ENCODE measurements around the gene TALDO1. TPM values are rescaled to one million over a fixed set of nuclear protein-coding genes. Genes with fewer than 3 reads are reported as not detected.

TALDO1 gene
- total RNA-seq, 1 experiment from 2014 or later, result 268 TPM

GRCh38 chr11:726278-727220 is 20.7 kb upstream of the TALDO1 start:
- no peak overlapping the region for H4K5ac ChIP-seq (ENCODE audit: insufficient read length, low read depth, low read length)
- H3T11ph ChIP-seq (ENCODE audit: low read length), result no peak overlapping the region
- no peaks in the 10 kb centered on the region for H3K9me3 ChIP-seq (ENCODE audit: control insufficient read depth, low read depth, low read length)
- no peak overlapping the region for H3K4ac ChIP-seq (ENCODE audit: low read depth, low read length)
- no peak overlapping the region; the same call in 1 of the 2 replicates for H3K14ac ChIP-seq (ENCODE audit: insufficient read depth, low read length)
- Mint-ChIP-seq H3K27ac (no peak overlapping the region), H3K36me3 (ENCODE audit: insufficient read depth in 1 of 3, low read depth in 3 of 3) (peaks cover 0 to 8% (median 0%) of the 10 kb centered on the region in 3 experiments; a peak in 2 of 7 replicates), H3K4me1 (peaks cover 5 to 19% of the 10 kb centered on the region in 2 experiments; a peak in 3 of 4 replicates), H3K27me3 (ENCODE audit: low read depth) (no peaks in the 10 kb centered on the region), H3K4me3 (peak overlapping the region; percentile 61 to 66), H3K9me3 (no peaks in the 10 kb centered on the region)
- WGBS (ENCODE audit: extremely low coverage, insufficient read length, low lambda C conversion rate), result no CpG with 5 or more reads among the region's 61 CpGs
- H4K8ac ChIP-seq (replicated peaks; ENCODE audit: insufficient read length, low read depth, low read length), result no peak overlapping the region
- H3K27ac ChIP-seq (ENCODE audit: insufficient read length, low read depth, low read length), result no peak overlapping the region
- no peak overlapping the region for H2BK20ac ChIP-seq (ENCODE audit: low read depth, low read length, poor library complexity, severe bottlenecking)
- H4K20me1 ChIP-seq (ENCODE audit: control insufficient read depth, insufficient read depth, insufficient read length), result no peaks in the 10 kb centered on the region
- no peaks in the 10 kb centered on the region for H3K79me2 ChIP-seq (ENCODE audit: insufficient read depth, low read length)
- H3K4me2 ChIP-seq (ENCODE audit: insufficient read depth, insufficient read length, low read length), result peak overlapping the region; percentile 27
- no peak overlapping the region for H4K91ac ChIP-seq (ENCODE audit: insufficient read length, low read depth, low read length)
- H3K23ac ChIP-seq (ENCODE audit: insufficient read length, low read depth, low read length), result no peak overlapping the region
- H3K9ac ChIP-seq (ENCODE audit: extremely low read depth, insufficient read length, low read length), result no peak overlapping the region
- H3K27me3 ChIP-seq (ENCODE audit: insufficient read depth, low read length), result no peaks in the 10 kb centered on the region
- H3K56ac ChIP-seq (ENCODE audit: insufficient read length, low read depth, low read length), result no peak overlapping the region
- H2BK15ac ChIP-seq (ENCODE audit: low read depth, low read length), result no peak overlapping the region
- H2BK12ac ChIP-seq (ENCODE audit: insufficient read length, low read depth, low read length), result no peak overlapping the region
- H3K18ac ChIP-seq (ENCODE audit: insufficient read length, low read depth, low read length), result no peak overlapping the region
- no peak overlapping the region for H2AK5ac ChIP-seq (ENCODE audit: insufficient read length, low read length)
- H3K79me1 ChIP-seq (ENCODE audit: insufficient read depth, low read depth, low read length, poor library complexity, severe bottlenecking), result no peaks in the 10 kb centered on the region
- H3K23me2 ChIP-seq (ENCODE audit: insufficient read length, low read depth, low read length, poor library complexity, severe bottlenecking), result peaks cover 7% of the 10 kb centered on the region
- DNase-seq, result peak; percentile 66
- no peak overlapping the region for H2AFZ ChIP-seq (ENCODE audit: low read length)
- TF ChIP-seq CTCF (conservative IDR thresholded peaks at IDR 0.05), result no peak
- no peaks in the 10 kb centered on the region for H3K4me1 ChIP-seq (ENCODE audit: insufficient read depth, low read length)
- no peak overlapping the region for H2BK5ac ChIP-seq (ENCODE audit: insufficient read length, low read length)
- no peak overlapping the region for H2BK120ac ChIP-seq (ENCODE audit: low read depth, low read length, poor library complexity, severe bottlenecking)

Measured in H9 (cell line).